SK-N-SH treated with all-trans-retinoic acid at 6 μM for 48 hours (cell line): ENCODE results near the gene TRABD2B.

Experiments used
- ATAC-seq: fragments of 200-7000 bp; cut with Tn5 transposase; 3 replicates; pipeline ENCODE4 v1.9.1; 2020; ENCODE audit warnings: mild to moderate bottlenecking, moderate library complexity
- BACH2 ChIP-seq: fragments of 250-450 bp; sonication (Bioruptor Pico); IDR thresholded peaks from 2 replicates; pipeline ENCODE4 v1.9.0; 2021; ENCODE audit warnings: mild to moderate bottlenecking, borderline replicate concordance
- CREB5 ChIP-seq: fragments of 250-450 bp; sonication (Bioruptor Pico); IDR thresholded peaks from 2 replicates; pipeline ENCODE4 v1.5.1; 2020; ENCODE audit warnings: low read depth, mild to moderate bottlenecking, moderate library complexity
- CSDC2 ChIP-seq: fragments of 250-450 bp; sonication (Bioruptor Pico); IDR thresholded peaks from 2 replicates; pipeline ENCODE4 v1.5.0; 2020; ENCODE audit warnings: mild to moderate bottlenecking, moderate library complexity
- ESRRG ChIP-seq: fragments of 250-450 bp; sonication (Bioruptor Pico); IDR thresholded peaks from 2 replicates; pipeline ENCODE4 v1.6.1; 2021; ENCODE audit warnings: mild to moderate bottlenecking
- GLIS3 ChIP-seq: fragments of 250-450 bp; sonication (Bioruptor Pico); IDR thresholded peaks from 2 replicates; pipeline ENCODE4 v1.5.0; 2020; ENCODE audit warnings: mild to moderate bottlenecking, moderate library complexity
- OSR1 ChIP-seq: fragments of 250-450 bp; sonication (Bioruptor Pico); IDR thresholded peaks from 2 replicates; pipeline ENCODE4 v1.8.0; 2022; ENCODE audit warnings: moderate library complexity, mild to moderate bottlenecking, inconsistent platforms
- PPARA ChIP-seq: fragments of 250-450 bp; sonication (Bioruptor Pico); IDR thresholded peaks from 2 replicates; pipeline ENCODE4 v1.5.0; 2020; ENCODE audit warnings: mild to moderate bottlenecking, borderline replicate concordance
- RARB ChIP-seq: fragments of 250-450 bp; sonication (Bioruptor Pico); IDR thresholded peaks from 2 replicates; pipeline ENCODE4 v1.8.0; 2021; ENCODE audit warnings: mild to moderate bottlenecking, moderate library complexity
- SNAI2 ChIP-seq: fragments of 250-450 bp; sonication (Bioruptor Pico); IDR thresholded peaks from 2 replicates; pipeline ENCODE4 v1.5.0; 2020; ENCODE audit warnings: mild to moderate bottlenecking, moderate library complexity
- TCF4 ChIP-seq: fragments of 250-450 bp; sonication (Bioruptor Pico); IDR thresholded peaks from 2 replicates; pipeline ENCODE4 v1.8.0; 2021; ENCODE audit warnings: mild to moderate bottlenecking, moderate library complexity, borderline replicate concordance
- TOX ChIP-seq: fragments of 250-450 bp; sonication (Bioruptor Pico); IDR thresholded peaks from 2 replicates; pipeline ENCODE4 v1.8.0; 2021; ENCODE audit warnings: mild to moderate bottlenecking, moderate library complexity, borderline replicate concordance
- ZFP30 ChIP-seq: fragments of 450-650 bp; formaldehyde crosslinking; IDR thresholded peaks from 2 replicates; pipeline ENCODE4 v1.5.0; 2022; ENCODE audit warnings: mild to moderate bottlenecking, moderate library complexity
- ZNF565 ChIP-seq: fragments of 450-650 bp; formaldehyde crosslinking; conservative IDR thresholded peaks from 2 replicates; pipeline ENCODE4 v1.5.0; 2020; ENCODE audit warnings: low read depth, mild to moderate bottlenecking, moderate library complexity
- ZNF70 ChIP-seq: fragments of 450-650 bp; formaldehyde crosslinking; IDR thresholded peaks from 2 replicates; pipeline ENCODE4 v1.5.0; 2020; ENCODE audit warnings: mild to moderate bottlenecking, moderate library complexity
- ZNF8 ChIP-seq: fragments of 450-650 bp; formaldehyde crosslinking; IDR thresholded peaks from 2 replicates; pipeline ENCODE4 v1.5.0; 2020; ENCODE audit warnings: mild to moderate bottlenecking, moderate library complexity
- TF ChIP-seq, protein P1 (sequence below): fragments of 250-450 bp; sonication (Bioruptor Pico); IDR thresholded peaks from 2 replicates; pipeline ENCODE4 v1.8.0; 2021; ENCODE audit warnings: low read depth, mild to moderate bottlenecking, moderate library complexity, borderline replicate concordance
- TF ChIP-seq, protein P2 (sequence below): fragments of 250-450 bp; sonication (Bioruptor Pico); IDR thresholded peaks from 2 replicates; pipeline ENCODE4 v1.5.0; 2020; ENCODE audit warnings: mild to moderate bottlenecking, moderate library complexity
- TF ChIP-seq, protein P3 (sequence below): fragments of 250-450 bp; sonication (Bioruptor Pico); IDR thresholded peaks from 2 replicates; pipeline ENCODE4 v1.8.0; 2020; ENCODE audit warnings: mild to moderate bottlenecking, moderate library complexity, borderline replicate concordance
- TF ChIP-seq, protein P4 (sequence below): fragments of 250-450 bp; sonication (Bioruptor Pico); IDR thresholded peaks from 2 replicates; pipeline ENCODE4 v1.5.1; 2021; ENCODE audit warnings: mild to moderate bottlenecking, moderate library complexity

TRABD2B gene

DNA sequence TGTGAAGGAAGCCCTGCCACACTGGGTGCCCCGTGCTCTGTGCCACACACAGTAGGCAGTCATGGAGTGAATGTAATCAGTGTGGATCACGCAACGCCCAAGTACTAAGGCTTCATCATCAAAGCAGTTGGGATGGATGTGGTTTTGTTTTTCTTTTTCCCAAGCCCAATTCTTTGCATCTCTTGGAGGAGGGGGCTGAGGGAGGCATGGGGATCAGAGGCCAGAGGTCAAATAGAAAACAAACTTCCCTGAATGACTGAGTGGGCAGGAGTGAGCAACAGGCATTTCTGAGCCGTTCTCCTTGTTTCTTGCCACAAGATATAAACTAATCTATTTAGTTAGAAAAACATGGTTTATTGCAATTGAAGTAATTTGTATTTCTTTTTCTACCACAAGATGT lies 85.3 kb downstream of the TRABD2B start:
- ATAC-seq = no peak
- no peak for TF ChIP-seq TOX (CRISPR knock-in tag)
- TF ChIP-seq TCF4 (CRISPR knock-in tag) = no peak
- TF ChIP-seq BACH2 (CRISPR knock-in tag) = no peak
- no peak for TF ChIP-seq ZNF565 (CRISPR knock-in tag)
- TF ChIP-seq, protein P1, sequence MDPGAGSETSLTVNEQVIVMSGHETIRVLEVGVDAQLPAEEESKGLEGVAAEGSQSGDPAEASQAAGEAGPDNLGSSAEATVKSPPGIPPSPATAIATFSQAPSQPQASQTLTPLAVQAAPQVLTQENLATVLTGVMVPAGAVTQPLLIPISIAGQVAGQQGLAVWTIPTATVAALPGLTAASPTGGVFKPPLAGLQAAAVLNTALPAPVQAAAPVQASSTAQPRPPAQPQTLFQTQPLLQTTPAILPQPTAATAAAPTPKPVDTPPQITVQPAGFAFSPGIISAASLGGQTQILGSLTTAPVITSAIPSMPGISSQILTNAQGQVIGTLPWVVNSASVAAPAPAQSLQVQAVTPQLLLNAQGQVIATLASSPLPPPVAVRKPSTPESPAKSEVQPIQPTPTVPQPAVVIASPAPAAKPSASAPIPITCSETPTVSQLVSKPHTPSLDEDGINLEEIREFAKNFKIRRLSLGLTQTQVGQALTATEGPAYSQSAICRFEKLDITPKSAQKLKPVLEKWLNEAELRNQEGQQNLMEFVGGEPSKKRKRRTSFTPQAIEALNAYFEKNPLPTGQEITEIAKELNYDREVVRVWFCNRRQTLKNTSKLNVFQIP (CRISPR knock-in tag) = no peak
- no peak for TF ChIP-seq OSR1 (CRISPR knock-in tag)
- no peak for TF ChIP-seq PPARA (CRISPR knock-in tag)
- TF ChIP-seq, protein P2, sequence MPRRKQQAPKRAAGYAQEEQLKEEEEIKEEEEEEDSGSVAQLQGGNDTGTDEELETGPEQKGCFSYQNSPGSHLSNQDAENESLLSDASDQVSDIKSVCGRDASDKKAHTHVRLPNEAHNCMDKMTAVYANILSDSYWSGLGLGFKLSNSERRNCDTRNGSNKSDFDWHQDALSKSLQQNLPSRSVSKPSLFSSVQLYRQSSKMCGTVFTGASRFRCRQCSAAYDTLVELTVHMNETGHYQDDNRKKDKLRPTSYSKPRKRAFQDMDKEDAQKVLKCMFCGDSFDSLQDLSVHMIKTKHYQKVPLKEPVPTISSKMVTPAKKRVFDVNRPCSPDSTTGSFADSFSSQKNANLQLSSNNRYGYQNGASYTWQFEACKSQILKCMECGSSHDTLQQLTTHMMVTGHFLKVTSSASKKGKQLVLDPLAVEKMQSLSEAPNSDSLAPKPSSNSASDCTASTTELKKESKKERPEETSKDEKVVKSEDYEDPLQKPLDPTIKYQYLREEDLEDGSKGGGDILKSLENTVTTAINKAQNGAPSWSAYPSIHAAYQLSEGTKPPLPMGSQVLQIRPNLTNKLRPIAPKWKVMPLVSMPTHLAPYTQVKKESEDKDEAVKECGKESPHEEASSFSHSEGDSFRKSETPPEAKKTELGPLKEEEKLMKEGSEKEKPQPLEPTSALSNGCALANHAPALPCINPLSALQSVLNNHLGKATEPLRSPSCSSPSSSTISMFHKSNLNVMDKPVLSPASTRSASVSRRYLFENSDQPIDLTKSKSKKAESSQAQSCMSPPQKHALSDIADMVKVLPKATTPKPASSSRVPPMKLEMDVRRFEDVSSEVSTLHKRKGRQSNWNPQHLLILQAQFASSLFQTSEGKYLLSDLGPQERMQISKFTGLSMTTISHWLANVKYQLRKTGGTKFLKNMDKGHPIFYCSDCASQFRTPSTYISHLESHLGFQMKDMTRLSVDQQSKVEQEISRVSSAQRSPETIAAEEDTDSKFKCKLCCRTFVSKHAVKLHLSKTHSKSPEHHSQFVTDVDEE (CRISPR knock-in tag) = no peak
- TF ChIP-seq ESRRG = no peak
- no peak for TF ChIP-seq SNAI2 (CRISPR knock-in tag)
- no peak; the same call in 1 of the 2 replicates for TF ChIP-seq ZFP30 (CRISPR knock-in tag)
- no peak for TF ChIP-seq ZNF8 (CRISPR knock-in tag)
- TF ChIP-seq, protein P3, sequence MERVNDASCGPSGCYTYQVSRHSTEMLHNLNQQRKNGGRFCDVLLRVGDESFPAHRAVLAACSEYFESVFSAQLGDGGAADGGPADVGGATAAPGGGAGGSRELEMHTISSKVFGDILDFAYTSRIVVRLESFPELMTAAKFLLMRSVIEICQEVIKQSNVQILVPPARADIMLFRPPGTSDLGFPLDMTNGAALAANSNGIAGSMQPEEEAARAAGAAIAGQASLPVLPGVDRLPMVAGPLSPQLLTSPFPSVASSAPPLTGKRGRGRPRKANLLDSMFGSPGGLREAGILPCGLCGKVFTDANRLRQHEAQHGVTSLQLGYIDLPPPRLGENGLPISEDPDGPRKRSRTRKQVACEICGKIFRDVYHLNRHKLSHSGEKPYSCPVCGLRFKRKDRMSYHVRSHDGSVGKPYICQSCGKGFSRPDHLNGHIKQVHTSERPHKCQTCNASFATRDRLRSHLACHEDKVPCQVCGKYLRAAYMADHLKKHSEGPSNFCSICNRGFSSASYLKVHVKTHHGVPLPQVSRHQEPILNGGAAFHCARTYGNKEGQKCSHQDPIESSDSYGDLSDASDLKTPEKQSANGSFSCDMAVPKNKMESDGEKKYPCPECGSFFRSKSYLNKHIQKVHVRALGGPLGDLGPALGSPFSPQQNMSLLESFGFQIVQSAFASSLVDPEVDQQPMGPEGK (CRISPR knock-in tag) = no peak
- TF ChIP-seq GLIS3 (CRISPR knock-in tag) = no peak
- no peak for TF ChIP-seq RARB (CRISPR knock-in tag)
- TF ChIP-seq CSDC2 (CRISPR knock-in tag) = no peak
- TF ChIP-seq CREB5 (CRISPR knock-in tag) = no peak

GRCh38 chr1:47911424-47911823 lies 85.8 kb downstream of the TRABD2B start:
- ATAC-seq = no peak
- no peak for TF ChIP-seq ZNF70
- TF ChIP-seq ESRRG = no peak
- TF ChIP-seq RARB (CRISPR knock-in tag) = no peak
- TF ChIP-seq SNAI2 (CRISPR knock-in tag) = no peak
- TF ChIP-seq, all 23 proteins: peak for 0

GRCh38 chr1:47908258-47908657 lies 88.9 kb downstream of the TRABD2B start:
- ATAC-seq = no peak

GRCh38 chr1:47907177-47907528 lies 90.0 kb downstream of the TRABD2B start:
- ATAC-seq = no peak
- TF ChIP-seq GLIS3 (CRISPR knock-in tag) = no peak
- no peak for TF ChIP-seq CREB5 (CRISPR knock-in tag)
- no peak for TF ChIP-seq PPARA (CRISPR knock-in tag)
- TF ChIP-seq OSR1 (CRISPR knock-in tag) = no peak
- TF ChIP-seq, protein P3 (CRISPR knock-in tag) = no peak
- TF ChIP-seq ZFP30 (CRISPR knock-in tag) = no peak
- TF ChIP-seq, protein P2 (CRISPR knock-in tag) = no peak
- TF ChIP-seq TCF4 (CRISPR knock-in tag) = no peak
- no peak for TF ChIP-seq RARB (CRISPR knock-in tag)

More at GRCh38 chr1:47908258-47908657, 88.9 kb downstream of the TRABD2B start:
- TF ChIP-seq GLIS3 (CRISPR knock-in tag) = no peak
- TF ChIP-seq, protein P4, sequence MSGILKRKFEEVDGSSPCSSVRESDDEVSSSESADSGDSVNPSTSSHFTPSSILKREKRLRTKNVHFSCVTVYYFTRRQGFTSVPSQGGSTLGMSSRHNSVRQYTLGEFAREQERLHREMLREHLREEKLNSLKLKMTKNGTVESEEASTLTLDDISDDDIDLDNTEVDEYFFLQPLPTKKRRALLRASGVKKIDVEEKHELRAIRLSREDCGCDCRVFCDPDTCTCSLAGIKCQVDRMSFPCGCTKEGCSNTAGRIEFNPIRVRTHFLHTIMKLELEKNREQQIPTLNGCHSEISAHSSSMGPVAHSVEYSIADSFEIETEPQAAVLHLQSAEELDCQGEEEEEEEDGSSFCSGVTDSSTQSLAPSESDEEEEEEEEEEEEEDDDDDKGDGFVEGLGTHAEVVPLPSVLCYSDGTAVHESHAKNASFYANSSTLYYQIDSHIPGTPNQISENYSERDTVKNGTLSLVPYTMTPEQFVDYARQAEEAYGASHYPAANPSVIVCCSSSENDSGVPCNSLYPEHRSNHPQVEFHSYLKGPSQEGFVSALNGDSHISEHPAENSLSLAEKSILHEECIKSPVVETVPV = no peak
- TF ChIP-seq RARB (CRISPR knock-in tag) = no peak
- no peak for TF ChIP-seq ZNF8 (CRISPR knock-in tag)
